ENCODE data around the gene PCBP3.
"Not testable (repeated sequence)": the region's sequence is repeated elsewhere in the genome, so short reads cannot be mapped to it uniquely, and the experiment has no call there.

Gene PCBP3

GRCh38 chr21:45957981-45958600 lies 314.6 kb downstream of the PCBP3 start:
- peak; percentile 23 for DNase-seq

- DNase-seq: no peak
Observed at GRCh38 chr21:45959182-45959581, 315.7 kb downstream of the PCBP3 start.

- DNase-seq: no peak
Observed at GRCh38 chr21:45959779-45960390, 316.4 kb downstream of the PCBP3 start.

DNA sequence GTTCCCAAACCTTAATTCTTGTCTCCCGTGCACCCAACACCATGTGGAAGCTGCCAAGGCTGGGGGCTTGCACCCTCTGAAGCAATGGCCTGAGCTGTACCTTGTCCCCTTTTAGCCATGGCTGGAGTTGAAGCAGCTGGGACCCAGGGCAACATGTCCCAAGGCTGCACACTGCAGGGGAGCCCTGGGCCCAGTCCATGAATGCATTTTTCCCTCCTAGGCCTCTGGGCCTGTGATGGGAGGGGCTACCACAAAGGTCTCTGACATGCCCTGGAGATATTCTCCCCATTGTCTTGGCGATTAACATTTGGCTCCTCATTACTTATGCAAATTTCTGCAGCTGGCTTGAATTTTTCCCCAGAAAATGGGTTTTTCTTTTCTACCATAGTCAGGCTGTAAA lies 317.9 kb downstream of the PCBP3 start:
- not testable (repeated sequence) for DNase-seq

- no peak for DNase-seq
Observed at GRCh38 chr21:45962531-45963231, 319.2 kb downstream of the PCBP3 start.

DNA sequence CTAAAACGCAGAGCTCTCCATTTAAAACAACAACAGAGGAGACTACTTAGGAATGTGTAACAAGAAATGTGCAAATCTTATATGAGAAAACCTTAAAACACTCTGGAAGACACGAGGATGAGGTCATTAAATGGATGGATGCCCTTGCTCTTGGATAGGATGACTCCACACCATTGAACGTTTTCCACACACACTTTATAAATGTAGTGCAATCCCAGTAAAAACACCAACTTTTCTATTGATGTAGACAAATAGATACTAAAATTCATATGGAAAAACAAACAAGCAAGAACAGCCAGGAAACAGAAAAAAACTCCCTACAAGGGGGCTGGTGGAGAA lies 319.7 kb downstream of the PCBP3 start:
- DNase-seq: no peak

GRCh38 chr21:45964649-45965048 lies 321.1 kb downstream of the PCBP3 start:
- DNase-seq: no peak

- DNase-seq: no peak
Observed at GRCh38 chr21:45965084-45965809, 321.7 kb downstream of the PCBP3 start.

DNA sequence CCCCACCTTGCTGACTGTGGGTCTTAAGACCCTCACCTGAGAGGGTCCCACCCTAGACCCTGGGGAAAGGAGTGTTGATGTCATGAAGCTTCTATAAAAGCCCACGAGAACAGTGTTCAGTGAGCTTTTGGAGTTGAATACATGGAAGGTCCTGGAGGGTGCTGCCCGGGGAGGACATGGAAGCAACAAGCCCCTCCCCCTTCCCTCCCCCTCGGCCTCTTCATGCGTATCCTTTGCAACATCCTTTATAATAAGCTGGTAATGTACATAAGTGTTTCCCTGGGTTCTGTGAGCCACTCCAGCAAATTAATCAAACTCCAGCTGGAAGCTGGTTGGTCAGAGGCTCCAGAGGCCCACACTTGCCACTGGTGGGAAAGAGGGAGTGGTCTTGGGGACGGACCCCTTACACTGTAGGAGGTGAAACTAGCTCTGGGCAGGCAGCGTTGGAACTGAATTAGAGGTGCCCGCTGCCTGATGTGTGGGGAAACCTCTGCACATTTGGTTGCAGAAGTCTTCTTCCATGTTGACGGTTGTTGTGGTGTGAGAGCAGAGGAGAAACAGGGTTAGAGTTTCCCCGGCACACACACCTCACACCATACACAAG lies 323.4 kb downstream of the PCBP3 start:
- no peak for DNase-seq

- no peak for DNase-seq
Observed at GRCh38 chr21:45969921-45970673, 326.6 kb downstream of the PCBP3 start.

DNA sequence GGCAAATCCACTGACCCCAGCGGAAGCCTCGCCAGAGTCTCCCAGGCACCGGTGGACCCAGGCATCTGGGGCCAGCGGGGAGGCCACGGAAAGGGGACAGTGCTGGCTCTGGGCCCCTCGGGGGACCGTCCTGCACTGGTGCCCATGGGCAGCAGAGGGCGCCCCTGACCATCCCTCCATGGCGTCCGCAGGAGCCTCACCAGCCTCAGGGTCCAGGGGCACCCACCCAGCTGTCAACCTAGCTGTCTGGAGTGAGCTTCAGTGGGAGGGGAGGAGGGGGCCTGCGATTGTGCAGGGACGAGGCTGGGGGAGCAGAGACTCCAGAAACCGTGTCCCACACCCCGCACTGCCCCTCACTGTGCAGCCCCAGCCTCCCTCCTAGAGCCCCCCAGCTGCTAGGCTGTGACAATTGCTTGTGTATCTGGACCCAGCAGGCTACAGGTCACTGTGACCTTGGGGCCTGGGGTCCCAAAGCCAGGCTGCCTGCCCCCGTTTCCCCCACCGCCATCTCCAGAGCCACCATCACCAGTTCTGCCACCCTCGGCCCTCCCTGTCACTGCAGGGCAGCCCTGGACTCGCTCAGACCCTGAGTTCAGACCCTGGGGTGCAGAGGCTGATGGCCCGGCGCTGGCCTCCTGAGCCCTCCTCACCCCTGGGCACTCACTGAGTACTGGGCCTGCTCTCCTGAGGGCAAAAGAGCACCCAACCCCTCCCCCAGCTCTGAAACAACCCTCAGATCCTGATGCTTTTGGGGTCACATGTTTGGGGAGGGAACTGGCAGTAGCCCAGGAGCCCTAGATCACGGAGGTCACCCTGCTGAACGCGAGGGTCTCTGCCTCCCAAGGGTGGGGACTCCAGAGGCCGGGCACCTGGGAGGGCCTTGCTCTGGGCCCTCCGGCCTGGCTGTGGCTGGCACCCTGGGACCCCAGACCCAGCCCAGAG lies 327.4 kb downstream of the PCBP3 start:
- peak; percentile 54 for DNase-seq

DNA sequence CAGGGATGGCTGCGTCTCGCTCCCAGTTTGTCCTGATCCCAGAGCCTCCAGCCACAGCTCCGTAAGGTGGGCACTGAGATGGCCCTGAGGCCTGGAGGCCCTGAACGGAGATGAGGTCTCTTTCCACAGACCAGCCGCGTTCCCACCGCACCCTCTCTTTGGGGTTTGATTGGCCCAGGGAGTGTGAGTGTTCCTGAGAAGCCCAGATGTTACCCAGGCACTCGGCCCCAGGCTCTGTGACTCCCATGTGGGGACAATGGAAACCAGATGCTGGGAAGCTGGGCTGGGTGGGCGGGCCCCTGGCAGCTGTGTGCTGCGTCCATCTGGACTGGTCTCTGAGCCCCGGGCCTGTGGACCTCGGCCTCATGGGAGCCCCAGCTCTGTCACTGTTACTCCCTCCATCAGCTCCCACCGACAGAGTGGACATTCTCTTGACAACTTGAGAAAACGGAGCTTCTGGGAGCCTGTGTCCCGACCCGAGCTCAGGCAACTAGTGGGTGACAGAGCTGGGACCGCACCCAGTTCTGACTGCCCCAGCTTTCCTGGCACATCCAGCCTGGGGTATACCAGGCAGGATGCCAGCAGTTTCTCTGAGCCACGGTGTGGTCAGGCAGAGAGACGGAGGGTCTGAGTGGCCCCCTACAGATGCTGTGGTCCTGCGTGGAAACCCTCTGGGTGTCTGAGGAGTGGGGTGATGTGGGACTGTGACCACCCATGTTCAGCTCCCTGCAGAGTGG lies 328.3 kb downstream of the PCBP3 start:
- DNase-seq: peak; percentile 67

DNA sequence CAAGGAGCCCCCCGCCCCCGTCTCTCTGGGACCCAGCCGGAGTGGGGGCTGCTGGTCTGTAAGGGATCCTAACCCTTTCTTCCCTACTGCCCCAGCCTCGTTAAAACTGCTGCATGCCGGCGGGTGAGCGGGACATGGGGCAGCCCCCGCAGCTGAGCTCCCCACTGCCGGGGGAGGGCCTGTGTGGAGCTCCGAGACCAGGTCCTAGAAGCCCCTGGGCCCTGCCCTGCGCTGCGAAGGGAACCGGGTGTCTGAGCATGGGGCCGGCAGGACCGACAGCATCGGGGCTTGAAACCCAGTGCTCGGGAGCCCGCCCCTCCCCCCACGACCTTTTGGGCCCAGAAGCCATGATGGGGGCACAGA lies 328.8 kb downstream of the PCBP3 start:
- no peak for DNase-seq

- peak; percentile 78 for DNase-seq
Observed at GRCh38 chr21:45972716-45973474, 329.4 kb downstream of the PCBP3 start.

GRCh38 chr21:45973475-45974072 lies 330.0 kb downstream of the PCBP3 start:
- peak; percentile 87 for DNase-seq

DNA sequence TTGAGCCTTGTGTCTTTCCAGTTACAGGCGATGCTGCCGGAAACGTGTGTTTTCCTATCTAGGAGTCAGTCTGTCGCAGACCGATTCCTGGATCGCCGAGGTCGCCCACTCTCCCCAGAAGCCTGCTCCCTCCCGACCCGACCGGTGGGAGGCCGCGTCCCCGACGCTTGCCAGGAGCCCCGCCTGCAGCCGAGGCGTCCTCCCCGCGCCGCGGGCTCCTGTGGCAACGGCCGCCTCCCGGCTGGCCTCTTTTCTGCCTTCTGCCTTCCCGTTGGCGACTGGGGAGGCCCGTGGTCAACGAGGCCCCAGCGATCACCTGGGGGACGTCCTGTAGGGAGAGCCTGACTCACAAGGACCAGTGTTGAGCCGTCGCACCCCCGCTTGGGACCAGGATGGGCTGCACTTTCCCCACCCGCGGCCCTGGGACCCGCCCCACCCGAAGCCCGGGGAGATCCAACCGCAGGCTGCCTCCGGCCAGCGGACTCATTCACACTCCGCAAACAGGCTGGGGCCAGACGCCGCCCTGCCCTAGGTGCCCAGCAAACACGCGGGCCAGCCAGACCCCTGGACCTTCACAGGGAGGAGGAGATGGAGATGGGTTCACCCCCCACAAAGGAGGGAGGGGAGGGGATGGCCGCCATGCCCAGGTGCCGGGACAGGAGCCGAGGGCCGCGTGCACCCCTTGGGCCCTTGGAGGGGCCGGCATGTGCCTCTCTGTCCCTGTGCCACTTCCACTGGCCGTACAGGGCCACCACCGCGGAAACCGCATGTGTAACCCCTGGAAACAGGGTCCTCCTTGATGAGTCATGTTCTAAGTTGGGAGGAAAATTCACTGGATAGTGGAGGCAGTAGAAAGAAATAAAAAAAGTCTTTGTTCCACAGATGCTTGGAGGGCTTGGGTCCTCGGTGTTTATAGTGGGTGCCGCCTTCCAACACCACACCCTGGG lies 330.8 kb downstream of the PCBP3 start:
- peak; percentile 80 for DNase-seq

DNA sequence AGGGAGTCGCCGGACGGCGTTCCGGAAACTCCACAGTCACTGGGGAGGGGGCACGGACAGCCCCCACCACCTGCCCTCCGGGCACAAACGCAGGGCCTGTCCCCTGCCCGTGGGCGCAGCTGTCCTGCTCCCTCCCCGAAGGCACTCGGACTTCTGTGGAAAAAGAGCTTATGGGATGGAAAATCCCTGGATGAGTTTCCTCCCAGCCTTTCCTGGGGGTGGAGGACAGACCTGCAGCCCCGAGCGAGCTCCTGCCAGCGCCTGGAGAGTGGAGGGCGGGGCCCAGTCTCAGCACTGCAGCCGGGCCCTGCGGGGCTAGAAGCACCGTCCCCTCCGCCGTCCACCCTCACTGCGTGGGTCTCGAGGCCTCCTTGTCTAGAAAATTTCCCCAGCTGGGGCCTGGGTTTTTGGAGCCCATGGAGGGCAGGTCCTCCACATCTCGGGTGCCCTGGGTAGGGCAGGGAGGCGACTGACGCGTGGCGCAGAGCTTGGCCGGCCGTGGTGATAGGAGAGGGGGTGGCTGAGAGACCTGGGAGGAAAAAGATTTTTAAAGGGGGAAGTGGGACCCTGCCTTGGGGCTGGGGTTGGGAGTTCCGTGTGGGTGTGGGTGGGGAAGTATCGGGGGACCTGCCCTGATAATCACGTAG lies 331.6 kb downstream of the PCBP3 start:
- peak; percentile 21 for DNase-seq

All from EL (cell line).